Activated CD4-positive, alpha-beta T cell treated with anti-CD3 and anti-CD28 coated beads, Interleukin-2, amount 50 U/mL, for 4 hours (primary cell): ENCODE results near the gene FCGR3A.
"Not testable (repeated sequence)": the region's sequence is repeated elsewhere in the genome, so short reads cannot be mapped to it uniquely, and the experiment has no call there.

ENCODE experiments used
- DNase-seq, 2 experiments: peaks; one replicate each; pipeline ENCODE4 v3.0.0-alpha.2; 2020

Gene FCGR3A

DNA sequence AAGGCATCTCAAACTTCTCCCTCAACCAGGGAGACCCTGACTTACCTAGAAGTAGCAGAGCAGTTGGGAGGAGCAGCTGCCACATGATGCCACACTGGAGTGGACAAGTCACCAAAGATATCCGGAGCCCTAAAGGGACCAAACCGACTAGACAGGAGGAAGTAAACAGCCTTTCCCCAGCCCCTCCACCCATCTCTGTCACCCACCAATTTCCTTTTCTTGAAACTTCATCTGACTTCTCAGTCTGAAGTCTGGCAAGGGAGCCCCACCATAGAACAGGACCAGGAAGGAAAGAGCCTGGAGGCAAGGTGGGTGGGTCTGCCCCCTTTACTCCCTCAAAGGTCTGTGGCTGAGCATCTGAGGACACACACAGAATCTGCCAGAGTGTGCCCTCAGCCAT lies at the start of gene FCGR3A:
TSS of gene FCGR3A (minus strand) at position 167 of the 400 bp plus-strand sequence. CDS start at position 85, 82 bp downstream.
- DNase-seq = no peak

- DNase-seq = not testable (repeated sequence)
Observed at GRCh38 chr1:161597077-161597476, 47.5 kb upstream of the FCGR3A start.

DNA sequence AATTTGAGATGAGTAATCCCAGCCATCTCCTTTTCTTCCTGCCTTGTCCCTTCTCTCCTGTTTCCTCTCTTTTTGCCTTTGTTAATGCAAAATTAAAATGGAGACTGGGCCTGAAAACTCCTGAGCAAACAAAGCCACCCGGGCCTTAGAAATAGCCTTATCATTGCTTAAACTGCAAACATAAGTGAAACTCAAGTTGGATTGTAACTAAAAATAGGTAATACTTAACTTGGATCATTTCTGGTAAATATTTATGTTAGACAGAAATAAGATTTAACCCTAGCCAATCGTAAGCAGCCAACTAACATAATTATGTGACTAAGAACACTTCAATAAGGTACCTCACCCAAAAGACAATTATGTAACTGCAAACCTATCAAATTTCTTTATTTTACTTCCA lies 46.0 kb upstream of the FCGR3A start:
- not testable (repeated sequence) for DNase-seq

- not testable (repeated sequence) for DNase-seq
Observed at GRCh38 chr1:161595173-161595572, 45.6 kb upstream of the FCGR3A start.

DNA sequence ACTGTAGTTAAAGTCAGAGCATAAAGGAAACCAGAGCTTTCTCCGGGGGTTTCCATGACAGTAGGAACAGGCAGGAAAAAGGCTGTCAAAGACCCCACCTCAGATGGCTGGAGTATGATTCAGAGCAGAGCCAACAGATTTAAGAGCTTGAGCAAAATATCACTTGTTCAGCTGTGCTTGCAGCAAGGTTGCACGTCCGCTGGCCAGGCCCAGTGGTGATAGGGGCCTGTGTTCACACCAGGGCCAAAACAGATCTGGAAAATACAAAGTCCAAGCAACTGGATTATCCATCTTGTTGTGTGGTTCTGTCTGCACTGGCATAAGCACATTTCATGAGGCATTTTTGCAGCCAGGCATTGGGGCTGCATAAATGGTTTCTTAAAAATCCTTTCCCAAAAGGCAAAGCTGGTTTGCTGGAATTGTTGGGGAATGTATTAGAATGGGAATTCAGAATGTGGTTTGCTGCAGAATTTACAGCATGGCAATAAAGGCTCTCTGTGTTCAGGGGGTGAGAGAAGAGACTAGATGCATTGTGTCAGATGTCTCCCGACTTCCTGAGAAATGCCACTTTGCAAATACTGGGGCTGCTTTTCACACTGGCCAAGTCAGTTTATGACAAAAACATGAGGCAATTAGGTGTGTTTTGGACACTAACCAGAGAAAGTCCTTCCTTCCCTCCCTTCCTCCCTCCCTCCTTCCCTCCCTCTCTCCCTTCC lies 44.8 kb upstream of the FCGR3A start:
- not testable (repeated sequence) for DNase-seq

- DNase-seq = not testable (repeated sequence)
Observed at GRCh38 chr1:161593092-161593755, 43.6 kb upstream of the FCGR3A start.

DNA sequence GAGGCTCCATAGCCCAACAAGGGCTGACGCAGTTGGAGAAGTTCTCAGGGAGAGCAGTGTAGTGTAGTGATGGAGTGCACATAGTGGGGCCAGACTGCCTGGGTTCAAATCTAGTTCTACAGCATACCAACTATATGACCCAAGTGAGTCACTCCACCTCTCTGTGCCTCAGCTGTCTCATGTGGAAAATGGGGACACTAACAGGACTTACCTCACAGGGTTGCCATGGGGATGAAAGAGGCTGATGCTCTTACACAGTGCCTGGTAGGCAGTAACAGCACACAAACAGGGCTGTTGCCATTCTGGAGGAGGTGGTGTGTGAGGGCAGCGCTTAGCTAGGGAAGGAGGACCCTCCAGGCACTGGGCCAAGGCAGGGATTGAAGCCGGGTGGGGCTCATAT lies 43.0 kb upstream of the FCGR3A start:
- not testable (repeated sequence) for DNase-seq

DNA sequence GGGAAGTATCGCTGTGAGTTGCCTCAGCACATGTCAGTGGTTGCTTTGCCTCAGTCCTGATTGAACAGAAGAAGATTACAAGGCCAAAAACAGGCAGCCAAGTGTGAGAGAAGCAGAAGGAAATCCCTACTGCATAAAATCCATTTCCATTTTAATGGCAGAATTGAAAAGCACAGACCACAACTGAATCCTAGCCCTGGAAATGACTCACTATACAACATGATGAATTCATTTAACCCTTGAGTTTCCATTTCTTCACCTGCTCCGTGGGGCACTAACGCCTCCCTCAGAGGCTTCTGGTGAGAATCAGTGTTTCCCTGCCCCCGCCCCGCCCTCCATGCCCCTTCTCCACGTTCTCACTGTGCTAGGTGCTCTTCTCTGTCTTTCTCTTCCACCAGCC lies 40.3 kb upstream of the FCGR3A start:
- not testable (repeated sequence) for DNase-seq

DNA sequence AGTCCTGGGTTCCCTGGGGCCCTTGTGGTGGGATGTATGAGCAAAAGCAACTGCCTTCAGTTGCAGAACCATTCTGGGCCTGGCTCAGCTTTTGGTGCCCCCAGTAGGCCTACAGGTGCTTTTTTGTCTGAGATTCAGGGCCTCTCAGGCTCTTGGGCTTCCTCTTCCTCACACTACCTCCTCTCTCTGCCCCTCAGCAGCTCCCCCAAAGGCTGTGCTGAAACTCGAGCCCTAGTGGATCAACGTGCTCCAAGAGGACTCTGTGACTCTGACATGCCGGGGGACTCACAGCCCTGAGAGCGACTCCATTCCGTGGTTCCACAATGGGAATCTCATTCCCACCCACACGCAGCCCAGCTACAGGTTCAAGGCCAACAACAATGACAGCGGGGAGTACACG lies 39.7 kb upstream of the FCGR3A start:
- DNase-seq = not testable (repeated sequence)

DNA sequence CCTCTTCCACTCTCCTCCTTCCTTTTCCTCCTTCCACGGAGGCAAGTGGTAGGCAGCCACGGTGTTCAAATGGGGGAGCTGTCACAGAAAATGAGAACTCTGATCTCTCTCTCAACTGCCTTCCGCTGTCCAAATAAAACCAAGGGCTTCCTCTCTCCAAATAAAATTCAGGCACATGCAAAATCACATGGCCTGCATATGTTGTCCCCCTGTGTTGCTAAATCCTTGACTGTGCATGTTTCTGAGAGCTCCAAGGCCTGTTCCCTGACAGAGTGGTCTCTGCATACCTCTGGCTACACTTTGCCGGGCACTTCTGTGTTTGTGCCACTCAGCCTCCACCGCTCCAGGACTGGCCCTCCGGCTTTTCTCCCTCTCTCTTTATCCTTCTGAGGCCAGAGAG lies 39.0 kb upstream of the FCGR3A start:
- DNase-seq = not testable (repeated sequence)

DNA sequence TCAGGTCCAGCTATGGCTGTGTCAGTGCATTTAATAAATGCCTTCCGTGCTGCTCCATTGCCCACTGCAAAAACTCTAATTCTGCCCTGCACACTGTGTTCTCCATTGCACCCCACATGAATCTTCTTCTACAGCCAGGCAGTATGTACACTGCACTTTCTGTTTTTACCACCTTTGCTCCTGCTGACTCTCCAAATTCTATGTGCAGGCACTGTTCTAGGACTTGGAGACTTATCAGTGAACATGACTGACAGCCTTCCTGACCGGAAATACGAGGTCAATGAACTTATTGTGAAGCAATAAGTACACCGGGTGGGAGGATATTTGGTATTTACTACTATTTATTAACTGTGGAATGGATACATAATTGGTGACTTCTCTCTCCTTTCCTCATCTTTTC lies 33.3 kb upstream of the FCGR3A start:
- not testable (repeated sequence) for DNase-seq

- DNase-seq = not testable (repeated sequence)
Observed at GRCh38 chr1:161580879-161581537, 31.4 kb upstream of the FCGR3A start.

DNA sequence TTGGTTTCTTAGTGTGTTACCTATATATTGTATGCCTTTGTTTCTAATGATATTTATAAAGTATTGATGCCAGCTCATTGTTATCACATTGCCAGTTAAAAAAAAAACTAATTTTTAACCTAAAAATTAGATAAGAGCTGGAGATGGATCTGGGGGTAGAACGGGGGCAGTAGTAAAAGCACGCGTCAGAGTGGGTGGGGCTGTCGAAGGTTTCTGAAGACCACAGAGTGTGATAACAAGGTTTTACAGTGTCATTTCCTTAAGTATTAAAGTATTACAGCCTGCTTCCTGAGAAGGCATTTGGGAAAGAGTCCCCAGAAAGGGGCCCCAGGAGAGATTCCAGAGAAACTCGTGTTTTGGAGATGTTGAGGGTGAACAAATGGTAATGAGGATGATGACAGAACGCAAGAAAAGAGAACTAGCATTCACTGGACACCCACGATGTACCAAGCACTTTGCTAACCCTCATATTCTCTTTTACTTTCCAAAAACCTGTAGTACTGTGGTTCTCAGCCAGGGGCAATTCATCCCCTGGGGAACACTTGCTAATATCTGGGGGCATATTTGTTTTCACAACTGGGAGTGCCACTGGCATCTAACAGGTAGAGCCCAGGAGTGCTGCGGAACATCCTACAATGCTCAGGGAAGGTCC lies 30.4 kb upstream of the FCGR3A start:
- not testable (repeated sequence) for DNase-seq

- not testable (repeated sequence) for DNase-seq
Observed at GRCh38 chr1:161576676-161577075, 27.1 kb upstream of the FCGR3A start.

GRCh38 chr1:161571703-161572102 lies 22.1 kb upstream of the FCGR3A start:
- DNase-seq = not testable (repeated sequence)

- DNase-seq = not testable (repeated sequence)
Observed at GRCh38 chr1:161566602-161566960, 17.0 kb upstream of the FCGR3A start.

- DNase-seq = not testable (repeated sequence)
Observed at GRCh38 chr1:161563522-161563921, 13.9 kb upstream of the FCGR3A start.

DNA sequence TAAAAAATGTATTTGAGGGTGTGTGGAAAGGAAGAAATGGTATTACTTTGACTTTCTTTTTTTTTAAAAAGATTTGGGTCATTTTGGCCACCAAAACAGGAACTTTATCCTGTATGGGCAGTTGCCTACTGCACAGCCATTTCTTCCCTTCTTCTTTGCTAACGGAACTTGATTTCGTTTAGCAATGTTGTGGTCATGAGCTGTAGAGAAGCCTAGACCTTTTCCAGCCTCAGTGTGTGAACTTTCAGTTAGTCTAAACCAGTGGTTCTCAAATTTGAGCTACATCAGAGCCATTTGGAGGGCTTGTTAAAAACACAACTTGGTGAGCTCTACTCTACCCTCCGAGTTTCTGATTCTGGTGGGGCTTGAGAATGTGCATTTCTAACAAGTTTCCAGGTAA lies 12.8 kb upstream of the FCGR3A start:
- not testable (repeated sequence) for DNase-seq

DNA sequence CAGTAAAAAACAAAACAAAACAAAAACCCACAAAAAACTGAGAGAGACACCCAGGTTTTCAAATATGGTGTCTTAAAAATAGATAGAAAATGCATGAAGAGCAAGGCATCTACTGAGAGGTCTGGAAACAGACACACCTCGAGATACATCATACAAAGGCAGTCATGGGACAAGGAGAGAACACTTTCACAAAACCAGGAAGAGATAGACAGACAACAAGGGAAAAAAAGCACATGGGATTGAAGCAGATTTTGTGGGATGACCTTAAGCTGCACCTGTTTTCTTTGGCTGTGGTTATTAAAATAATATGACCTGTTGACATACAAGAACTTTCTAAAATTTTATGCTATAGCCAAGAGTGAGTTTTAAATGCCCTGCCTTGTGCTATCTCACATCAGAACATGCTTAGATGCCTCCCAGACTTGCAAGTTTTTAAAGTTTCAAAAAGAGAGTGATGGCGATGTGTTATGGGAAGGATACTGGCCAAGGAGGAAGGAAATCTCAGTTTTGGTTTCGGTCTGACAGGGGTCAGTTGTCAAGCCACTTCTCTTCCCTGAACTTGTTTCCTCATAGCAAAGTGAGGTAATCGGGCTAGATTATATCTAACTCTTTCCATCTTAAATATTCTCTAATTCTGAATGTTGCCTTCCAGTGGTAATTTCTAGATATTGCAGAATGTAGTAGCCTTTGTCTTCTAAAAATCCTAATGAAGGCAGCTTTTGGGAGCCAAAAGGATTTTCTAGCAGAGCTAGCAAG lies 11.5 kb upstream of the FCGR3A start:
- not testable (repeated sequence) for DNase-seq

DNA sequence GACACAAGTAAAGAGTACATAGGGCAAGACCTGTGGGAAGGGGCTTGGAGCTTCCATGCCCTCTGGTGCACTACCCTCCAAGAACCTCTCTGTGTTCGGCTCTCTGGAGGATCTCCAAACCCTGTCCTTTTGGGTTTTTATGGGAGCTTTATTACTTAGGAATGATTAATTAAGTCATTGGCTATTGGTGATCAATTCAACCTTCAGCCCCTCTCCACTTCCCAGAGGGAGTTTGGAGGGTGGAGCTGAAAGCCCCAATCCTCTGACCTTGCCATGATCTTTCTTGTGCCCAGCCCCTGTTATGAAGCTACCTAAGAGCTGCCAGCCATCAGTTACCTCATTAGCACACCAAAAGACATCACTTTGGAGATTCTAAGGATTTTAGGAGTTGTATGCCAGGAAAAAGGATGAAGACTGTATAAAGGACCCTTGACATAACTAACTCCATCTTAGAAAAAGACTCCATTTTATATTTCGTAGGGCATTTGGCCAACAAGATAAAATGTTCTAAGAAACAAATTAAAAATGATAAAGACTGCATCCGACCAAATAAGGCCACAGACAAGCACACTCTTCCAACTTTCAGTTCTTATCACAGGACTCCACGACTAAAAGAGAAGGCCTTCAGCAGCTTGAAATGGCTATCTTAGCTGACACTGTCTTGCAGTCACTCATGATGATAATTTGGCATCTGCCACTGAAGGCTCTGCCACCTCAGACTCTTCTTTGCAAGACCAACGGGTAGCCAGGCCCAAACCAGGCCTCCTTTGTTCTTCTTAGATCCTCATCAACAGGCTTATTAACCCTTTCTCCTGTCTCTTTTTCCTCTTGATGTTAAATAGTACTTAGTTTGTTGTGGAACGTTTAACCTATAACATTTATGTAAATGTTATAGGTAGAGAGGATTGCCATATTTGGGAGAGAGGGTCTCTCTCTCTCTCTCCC lies 8.2 kb upstream of the FCGR3A start:
- DNase-seq = not testable (repeated sequence)

DNA sequence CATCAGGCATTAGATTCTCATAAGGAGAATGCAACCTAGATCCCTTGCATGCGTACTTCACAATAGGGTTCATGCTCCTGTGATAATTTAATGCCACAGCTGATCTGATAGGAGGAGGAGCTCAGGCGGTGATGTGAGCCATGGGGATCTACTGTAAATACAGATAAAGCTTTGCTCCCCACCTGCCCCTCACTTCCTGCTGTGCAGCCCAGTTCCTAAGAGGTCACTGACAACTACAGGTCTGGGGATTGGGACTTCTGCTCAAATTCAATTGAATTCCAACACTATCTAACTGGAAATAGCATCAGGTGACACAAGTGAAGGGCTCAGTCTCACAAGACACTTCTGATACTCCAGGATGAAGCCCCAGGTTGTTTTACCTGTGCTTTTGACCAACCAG lies 7.4 kb upstream of the FCGR3A start:
- not testable (repeated sequence) for DNase-seq
